ENCODE data around the gene DPEP3.

GRCh38 chr16:67988675-67989074 lies 8.4 kb upstream of the DPEP3 start:
- TF ChIP-seq CTCF (IDR thresholded peaks at IDR 0.05; ENCODE audit: poor library complexity), result no peak
- no peak for TF ChIP-seq EZH2 (IDR thresholded peaks at IDR 0.05; ENCODE audit: borderline replicate concordance)
- TF ChIP-seq EZH2phosphoT487 (IDR thresholded peaks at IDR 0.05; ENCODE audit: low read depth, severe bottlenecking, unreplicated experiment), result no peak
